ENCODE data around the gene ARHGAP26.

GRCh38 chr5:142970440-142971030, 200.4 kb downstream of the ARHGAP26 start:
- no peak for TF ChIP-seq CTCF (IDR thresholded peaks at IDR 0.05; ENCODE audit: extremely low read depth in 1 of 2, insufficient read depth in 1 of 2, low read depth in 1 of 2, low read length in 2 of 2)
- no peak for TF ChIP-seq POLR2AphosphoS5 (IDR thresholded peaks at IDR 0.05; ENCODE audit: insufficient read depth, low read depth, low read length)
- no peak for TF ChIP-seq EZH2 (IDR thresholded peaks at IDR 0.05; ENCODE audit: borderline replicate concordance, low read depth, low read length, severe bottlenecking)
- TF ChIP-seq POLR2A (IDR thresholded peaks at IDR 0.05; ENCODE audit: low read depth, low read length): no peak
